K562 (cell line): ENCODE data around the gene PTPRG. TPM values are rescaled to one million over a fixed set of nuclear protein-coding genes. Genes with fewer than 3 reads are reported as not detected.
A peak's percentile ranks its signal among the peaks of the same experiment; 100 is the strongest.

ENCODE experiments used
- ATAC-seq: fragments of 200-7000 bp; cut with Tn5 transposase; 3 replicates; pipeline ENCODE4 v1.9.1; 2020; ENCODE audit warnings: moderate library complexity
- BruUV-seq: library from RNA; stranded (reverse); fragments of 400-500 nt; replicated peaks from 2 replicates; lab custom pipeline; 2021; lab: Mats Ljungman, UMichigan
- CTCF ChIA-PET: fragments of 300-600 bp; formaldehyde crosslinking; extraction: SDS; loops from one replicate; lab custom pipeline; 2021; ENCODE audit warnings: low intra/inter-chr PET ratio; lab: Yijun Ruan, JAX
- POLR2A ChIA-PET: fragments of 300-600, 350-650 bp; sonication (Branson Sonifier 250); formaldehyde crosslinking; extraction: SDS; loops from one replicate; lab custom pipeline; 2021; ENCODE audit warnings: antibody characterized with exemption, inconsistent platforms; lab: Yijun Ruan, JAX
- DNase-seq, 4 experiments: peaks; one replicate each; pipeline versions ENCODE4 v3.0.0 to v3.0.0-alpha.2; 2011 to 2018; ENCODE audit warnings: low spot score in 3 of 4, mixed read lengths in 3 of 4; ENCODE audit errors: extremely low read depth in 1 of 4
- FAIRE-seq: peaks from 2 replicates; lab custom pipeline; 2011; peaks lifted over from hg19 to GRCh38; lab: Jason Lieb, UNC
- H2AFZ ChIP-seq: 2 replicates; pipeline ENCODE4 v1.6.0; 2011; ENCODE audit warnings: low read depth, low read length, control low read depth, inconsistent platforms
- H3K27ac ChIP-seq: fragments of 200-600 bp; 3 replicates; pipeline ENCODE4 v1.8.0; 2011; ENCODE audit warnings: low read depth, mild to moderate bottlenecking, control low read depth, inconsistent platforms, low read length, moderate library complexity, mixed read lengths; ENCODE audit errors: extremely low read depth
- H3K27me3 ChIP-seq, 2 experiments: fragments of 300-600 bp in 1 of 2; 2 replicates in 1 of 2; 3 replicates in 1 of 2; pipeline versions ENCODE4 v1.6.0 to v1.8.0; 2011; ENCODE audit warnings: inconsistent platforms in 2 of 2, low read length in 2 of 2, mild to moderate bottlenecking in 1 of 2, mixed read lengths in 1 of 2, moderate library complexity in 1 of 2; ENCODE audit not compliant: control insufficient read depth in 2 of 2, insufficient read depth in 2 of 2
- H3K36me3 ChIP-seq: fragments of 300-600 bp; 3 replicates; pipeline ENCODE4 v1.8.0; 2011; ENCODE audit warnings: mild to moderate bottlenecking, low read length, inconsistent platforms; ENCODE audit not compliant: control insufficient read depth, insufficient read depth
- H3K4me1 ChIP-seq, 2 experiments: fragments of 200-600 bp in 1 of 2; replicated peaks in 1 of 2; 2 replicates in 1 of 2; 3 replicates in 1 of 2; pipeline versions ENCODE4 v1.5.1 to v1.8.0; 2011; ENCODE audit warnings: inconsistent platforms in 2 of 2, low read length in 2 of 2, mild to moderate bottlenecking in 1 of 2, mixed read lengths in 1 of 2, moderate library complexity in 1 of 2; ENCODE audit not compliant: control insufficient read depth in 2 of 2, insufficient read depth in 2 of 2
- H3K4me2 ChIP-seq: 2 replicates; pipeline ENCODE4 v1.6.1; 2011; ENCODE audit warnings: low read length, control low read depth, inconsistent platforms, mixed read lengths; ENCODE audit not compliant: insufficient read depth
- H3K4me3 ChIP-seq: fragments of 200-600 bp; sonication (generic), shearing (Covaris generic); 2 replicates; pipeline ENCODE4 v1.5.1; 2016; ENCODE audit warnings: control low read depth, inconsistent platforms
- H3K79me2 ChIP-seq: fragments of 200-600 bp; 3 replicates; pipeline ENCODE4 v1.8.0; 2011; ENCODE audit warnings: low read length, inconsistent platforms; ENCODE audit not compliant: control insufficient read depth, insufficient read depth
- H3K9ac ChIP-seq, 2 experiments: 2 replicates each; pipeline versions ENCODE4 v1.6.0 to v1.6.1; 2011; ENCODE audit warnings: low read depth in 2 of 2, low read length in 2 of 2, control low read depth in 1 of 2, inconsistent platforms in 1 of 2, mild to moderate bottlenecking in 1 of 2, mixed read lengths in 1 of 2; ENCODE audit not compliant: insufficient read depth in 1 of 2
- H3K9me1 ChIP-seq: one replicate; pipeline ENCODE4 v1.6.0; 2011; ENCODE audit warnings: inconsistent platforms, mild to moderate bottlenecking, low read length, moderate library complexity; ENCODE audit not compliant: control insufficient read depth, insufficient read depth
- H3K9me3 ChIP-seq: replicated peaks from 2 replicates; pipeline ENCODE4 v1.5.1; 2011; ENCODE audit warnings: low read depth, low read length, inconsistent platforms; ENCODE audit not compliant: control insufficient read depth, insufficient read depth
- H4K20me1 ChIP-seq: replicated peaks from 2 replicates; pipeline ENCODE4 v1.6.1; 2011; ENCODE audit warnings: low read length, inconsistent platforms, mixed read lengths; ENCODE audit not compliant: control insufficient read depth, insufficient read depth
- ZNF174 ChIP-seq: fragments of 250-450 bp; sonication (Bioruptor Pico); IDR thresholded peaks from 2 replicates; pipeline ENCODE4 v1.4.0; 2020; ENCODE audit warnings: mild to moderate bottlenecking
- WGBS: fragments of 100-300 bp; shearing (Covaris generic); methylation state at CpG from one replicate; pipeline ENCODE4 v1.1.6; 2016; ENCODE audit warnings: low coverage, mixed read lengths; ENCODE audit not compliant: insufficient coverage; ENCODE audit errors: missing lambda C conversion rate; 5-methylcytosine and 5-hydroxymethylcytosine counted together
- in situ Hi-C: fragments of 300-500 bp; cut with MboI; formaldehyde crosslinking; loops from 4 replicates; pipeline ENCODE4 v1.15.0; 2018; ENCODE audit warnings: inconsistent platforms, mixed read lengths
- intact Hi-C: fragments of 100-400 bp; cut with micrococcal nuclease; formaldehyde crosslinking; loops from 2 replicates; pipeline ENCODE4 v1.14.2; 2022
- polyA plus RNA-seq, 8 experiments: library from polyadenylated mRNA; depleted of rRNA in 4 of 8; stranded (reverse) in 5 of 8; unstranded in 3 of 8; fragments of >200 nt; fragmentation: Nextera tagmentation in 2 of 8; fragmentation: Illumina TruSeq in 1 of 8; extraction: Ambion mirVana in 2 of 8; extraction: Trizol in 1 of 8; gene quantifications; 2 replicates each; pipeline versions ENCODE4 v1.2.1 to v1.2.3, GENCODE V29; 2011 to 2014; ENCODE audit warnings: inconsistent platforms in 1 of 8, missing spikeins in 1 of 8
- total RNA-seq, 7 experiments: library from RNA; depleted of rRNA in 6 of 7; stranded (reverse); fragments of >200 nt in 6 of 7; fragmentation: Illumina TruSeq in 2 of 7; extraction: Trizol in 2 of 7; gene quantifications; 2 replicates each; pipeline versions ENCODE4 v1.2.1 to v1.2.3, GENCODE V29; 2011 to 2021; ENCODE audit warnings: low replicate concordance in 1 of 7
- TF ChIP-seq, protein P1 (sequence below), 3 experiments: fragments of 200-800 bp in 1 of 3; fragments of 250-450 bp in 1 of 3; fragments of 450-650 bp in 1 of 3; sonication (Bioruptor Pico) in 1 of 3; sonication (Bioruptor generic) in 1 of 3; formaldehyde crosslinking in 1 of 3; IDR thresholded peaks; 2 replicates each; pipeline versions ENCODE4 v1.6.1 to v1.8.0; 2016 to 2022; ENCODE audit warnings: mild to moderate bottlenecking in 2 of 3, missing genetic modification characterization in 2 of 3, missing compliant biosample characterization in 1 of 3, moderate library complexity in 1 of 3

The PTPRG gene
- total and polyA plus RNA-seq, 9 of the 15 experiments (the other 6 are each of a cell fraction or from before 2014, with no cell fraction given): 0.16 TPM; not detected in 8

DNA sequence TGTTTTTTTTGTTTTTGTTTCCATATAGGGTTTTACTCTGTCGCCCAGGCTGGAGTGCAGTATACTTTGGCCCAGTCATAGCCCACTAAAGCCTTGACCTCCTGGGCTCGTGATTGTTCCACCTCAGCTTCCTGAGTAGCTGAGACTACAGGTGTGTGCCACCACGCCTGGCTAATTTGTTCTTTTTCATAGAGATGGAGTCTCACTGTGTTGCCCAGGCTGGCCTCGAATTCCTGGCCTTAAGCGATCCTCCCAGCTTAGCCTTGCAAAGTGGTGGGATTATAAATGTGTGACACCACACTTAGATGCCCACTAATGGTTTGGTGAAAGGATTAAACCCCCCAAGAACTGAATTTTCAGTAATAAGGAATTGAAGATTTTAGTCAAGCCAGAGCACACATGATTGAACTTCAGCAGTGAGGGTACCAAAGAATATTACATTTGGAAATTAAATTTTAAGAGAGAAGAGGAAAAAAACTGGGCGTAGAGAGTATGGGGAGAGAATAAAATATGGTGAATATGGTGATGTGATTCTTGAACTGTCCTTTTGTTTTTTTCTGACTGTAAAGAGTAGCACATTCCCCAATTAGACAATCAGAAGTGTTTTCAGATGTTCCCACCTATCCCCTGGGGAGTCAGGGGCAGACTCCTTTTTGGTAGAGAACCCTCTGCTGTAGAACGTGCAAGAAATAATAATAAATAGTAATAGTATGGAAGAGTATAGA is 208.1 kb downstream of the PTPRG start:
- CTCF ChIA-PET: no interaction called here
- TF ChIP-seq ZNF174 (CRISPR knock-in tag): no peak
- TF ChIP-seq, protein P1, sequence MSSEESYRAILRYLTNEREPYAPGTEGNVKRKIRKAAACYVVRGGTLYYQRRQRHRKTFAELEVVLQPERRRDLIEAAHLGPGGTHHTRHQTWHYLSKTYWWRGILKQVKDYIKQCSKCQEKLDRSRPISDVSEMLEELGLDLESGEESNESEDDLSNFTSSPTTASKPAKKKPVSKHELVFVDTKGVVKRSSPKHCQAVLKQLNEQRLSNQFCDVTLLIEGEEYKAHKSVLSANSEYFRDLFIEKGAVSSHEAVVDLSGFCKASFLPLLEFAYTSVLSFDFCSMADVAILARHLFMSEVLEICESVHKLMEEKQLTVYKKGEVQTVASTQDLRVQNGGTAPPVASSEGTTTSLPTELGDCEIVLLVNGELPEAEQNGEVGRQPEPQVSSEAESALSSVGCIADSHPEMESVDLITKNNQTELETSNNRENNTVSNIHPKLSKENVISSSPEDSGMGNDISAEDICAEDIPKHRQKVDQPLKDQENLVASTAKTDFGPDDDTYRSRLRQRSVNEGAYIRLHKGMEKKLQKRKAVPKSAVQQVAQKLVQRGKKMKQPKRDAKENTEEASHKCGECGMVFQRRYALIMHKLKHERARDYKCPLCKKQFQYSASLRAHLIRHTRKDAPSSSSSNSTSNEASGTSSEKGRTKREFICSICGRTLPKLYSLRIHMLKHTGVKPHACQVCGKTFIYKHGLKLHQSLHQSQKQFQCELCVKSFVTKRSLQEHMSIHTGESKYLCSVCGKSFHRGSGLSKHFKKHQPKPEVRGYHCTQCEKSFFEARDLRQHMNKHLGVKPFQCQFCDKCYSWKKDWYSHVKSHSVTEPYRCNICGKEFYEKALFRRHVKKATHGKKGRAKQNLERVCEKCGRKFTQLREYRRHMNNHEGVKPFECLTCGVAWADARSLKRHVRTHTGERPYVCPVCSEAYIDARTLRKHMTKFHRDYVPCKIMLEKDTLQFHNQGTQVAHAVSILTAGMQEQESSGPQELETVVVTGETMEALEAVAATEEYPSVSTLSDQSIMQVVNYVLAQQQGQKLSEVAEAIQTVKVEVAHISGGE (CRISPR knock-in tag; IDR thresholded peaks at IDR 0.05): peak in 1 of 3 experiments; percentile 50; a peak in 1 of 6 replicates
- TF ChIP-seq, all 486 proteins: peak for 1

More for the DNA sequence above, 208.1 kb downstream of the PTPRG start:
- no peak for FAIRE-seq
- in situ Hi-C loops: no loop called here
- WGBS: 0% methylated on average over 6 of the region's 7 CpGs
- Histone ChIP-seq H3K27me3 (no peaks in the 10 kb centered on the region), H3K36me3 (no peaks in the 10 kb centered on the region), H3K9me3 (no peaks in the 10 kb centered on the region), H2AFZ (no peak overlapping the region), H4K20me1 (no peaks in the 10 kb centered on the region), H3K9ac (no peak overlapping the region), H3K27ac (no peak overlapping the region), H3K9me1 (no peaks in the 10 kb centered on the region), H3K4me1 (no peaks in the 10 kb centered on the region), H3K79me2 (no peaks in the 10 kb centered on the region), H3K4me3 (no peak overlapping the region), H3K4me2 (no peak overlapping the region)
- no peak for DNase-seq
- BruUV-seq: no TSS peak
- intact Hi-C loops: no loop called here
- ATAC-seq: no peak
- POLR2A ChIA-PET: no interaction called here
